HUES48 (cell line): Measurements from ENCODE around the gene CCDC91.

Source experiments
- H3K27ac ChIP-seq: one replicate; pipeline ENCODE4 v1.7.0; 2013; ENCODE audit warnings: low read depth, low read length, inconsistent platforms
- H3K27me3 ChIP-seq: 2 replicates; pipeline ENCODE4 v1.6.1; 2013; ENCODE audit warnings: mild to moderate bottlenecking, low read length; ENCODE audit not compliant: control insufficient read depth, insufficient read depth
- H3K36me3 ChIP-seq: 2 replicates; pipeline ENCODE4 v1.6.1; 2013; ENCODE audit warnings: low read length; ENCODE audit not compliant: control insufficient read depth, insufficient read depth
- H3K4me1 ChIP-seq: 2 replicates; pipeline ENCODE4 v1.6.1; 2013; ENCODE audit warnings: mild to moderate bottlenecking, low read length; ENCODE audit not compliant: control insufficient read depth, insufficient read depth
- H3K4me3 ChIP-seq: 2 replicates; pipeline ENCODE4 v1.5.1; 2013; ENCODE audit warnings: mild to moderate bottlenecking, low read depth, low read length
- H3K9ac ChIP-seq: 2 replicates; pipeline ENCODE4 v1.6.1; 2013; ENCODE audit warnings: mild to moderate bottlenecking, low read depth, low read length, moderate library complexity
- H3K9me3 ChIP-seq: 2 replicates; pipeline ENCODE4 v1.6.1; 2013; ENCODE audit warnings: low read length; ENCODE audit not compliant: control insufficient read depth, insufficient read depth

CCDC91 gene

GRCh38 chr12:28290262-28290661, 100.0 kb downstream of the CCDC91 start:
- Histone ChIP-seq H3K27me3 (no peaks in the 10 kb centered on the region), H3K4me3 (no peak overlapping the region), H3K9me3 (peaks cover 7% of the 10 kb centered on the region; the same call in 1 of the 2 replicates), H3K4me1 (peaks cover 13% of the 10 kb centered on the region), H3K9ac (no peak overlapping the region), H3K27ac (no peak overlapping the region), H3K36me3 (no peaks in the 10 kb centered on the region)

GRCh38 chr12:28292699-28293098, 102.4 kb downstream of the CCDC91 start:
- Histone ChIP-seq H3K36me3 (no peaks in the 10 kb centered on the region), H3K4me3 (no peak overlapping the region), H3K27me3 (no peaks in the 10 kb centered on the region), H3K9me3 (peaks cover 7% of the 10 kb centered on the region; the same call in 1 of the 2 replicates), H3K9ac (no peak overlapping the region), H3K4me1 (peaks cover 13% of the 10 kb centered on the region), H3K27ac (no peak overlapping the region)

- Histone ChIP-seq H3K27ac (no peak overlapping the region), H3K9me3 (peaks cover 7% of the 10 kb centered on the region; the same call in 1 of the 2 replicates), H3K4me1 (peaks cover 20% of the 10 kb centered on the region), H3K9ac (no peak overlapping the region), H3K4me3 (no peak overlapping the region), H3K36me3 (no peaks in the 10 kb centered on the region), H3K27me3 (no peaks in the 10 kb centered on the region)
These were observed 104.0 kb downstream of the CCDC91 start for GRCh38 chr12:28294300-28294699.

GRCh38 chr12:28296287-28296686, 106.0 kb downstream of the CCDC91 start:
- H3K9me3 ChIP-seq: no peaks in the 10 kb centered on the region
- no peaks in the 10 kb centered on the region for H3K27me3 ChIP-seq
- no peak overlapping the region for H3K4me3 ChIP-seq
- H3K36me3 ChIP-seq: no peaks in the 10 kb centered on the region
- H3K4me1 ChIP-seq: peaks cover 20% of the 10 kb centered on the region; the same call in 1 of the 2 replicates
- no peak overlapping the region for H3K27ac ChIP-seq
- H3K9ac ChIP-seq: no peak overlapping the region

- H3K27me3 ChIP-seq: no peaks in the 10 kb centered on the region
- H3K4me1 ChIP-seq: peaks cover 10% of the 10 kb centered on the region; the same call in 1 of the 2 replicates
- no peak overlapping the region for H3K4me3 ChIP-seq
- no peak overlapping the region for H3K9ac ChIP-seq
- peaks cover 8% of the 10 kb centered on the region for H3K36me3 ChIP-seq
- H3K27ac ChIP-seq: no peak overlapping the region
- H3K9me3 ChIP-seq: no peaks in the 10 kb centered on the region
These were observed 112.9 kb downstream of the CCDC91 start for GRCh38 chr12:28303192-28303591.

- H3K27ac ChIP-seq: no peak overlapping the region
- H3K27me3 ChIP-seq: no peaks in the 10 kb centered on the region
- H3K36me3 ChIP-seq: peaks cover 8% of the 10 kb centered on the region
- no peaks in the 10 kb centered on the region for H3K9me3 ChIP-seq
- H3K9ac ChIP-seq: no peak overlapping the region
- no peak overlapping the region for H3K4me3 ChIP-seq
- H3K4me1 ChIP-seq: peaks cover 4% of the 10 kb centered on the region; the same call in 1 of the 2 replicates
These were observed 116.3 kb downstream of the CCDC91 start for GRCh38 chr12:28306535-28306934.

GRCh38 chr12:28308891-28309290, 118.6 kb downstream of the CCDC91 start:
- Histone ChIP-seq H3K27ac (no peak overlapping the region), H3K36me3 (peaks cover 8% of the 10 kb centered on the region), H3K27me3 (no peaks in the 10 kb centered on the region), H3K9me3 (no peaks in the 10 kb centered on the region), H3K9ac (no peak overlapping the region), H3K4me1 (peaks cover 8% of the 10 kb centered on the region; the same call in 1 of the 2 replicates), H3K4me3 (no peak overlapping the region)

- no peak overlapping the region for H3K4me3 ChIP-seq
- no peaks in the 10 kb centered on the region for H3K27me3 ChIP-seq
- H3K9ac ChIP-seq: no peak overlapping the region
- H3K27ac ChIP-seq: no peak overlapping the region
- peaks cover 4% of the 10 kb centered on the region for H3K9me3 ChIP-seq
- H3K4me1 ChIP-seq: peaks cover 8% of the 10 kb centered on the region; the same call in 1 of the 2 replicates
- no peaks in the 10 kb centered on the region for H3K36me3 ChIP-seq
These were observed 123.4 kb downstream of the CCDC91 start for GRCh38 chr12:28313631-28314030.

- Histone ChIP-seq H3K27ac (no peak overlapping the region), H3K9me3 (peaks cover 4% of the 10 kb centered on the region), H3K4me1 (peaks cover 8% of the 10 kb centered on the region; the same call in 1 of the 2 replicates), H3K4me3 (no peak overlapping the region), H3K27me3 (no peaks in the 10 kb centered on the region), H3K9ac (no peak overlapping the region), H3K36me3 (no peaks in the 10 kb centered on the region)
These were observed 125.8 kb downstream of the CCDC91 start for GRCh38 chr12:28316049-28316448.

GRCh38 chr12:28318273-28318672, 128.0 kb downstream of the CCDC91 start:
- H3K27me3 ChIP-seq: no peaks in the 10 kb centered on the region
- no peak overlapping the region for H3K4me3 ChIP-seq
- peaks cover 4% of the 10 kb centered on the region for H3K9me3 ChIP-seq
- no peak overlapping the region for H3K9ac ChIP-seq
- H3K36me3 ChIP-seq: no peaks in the 10 kb centered on the region
- H3K4me1 ChIP-seq: no peaks in the 10 kb centered on the region
- no peak overlapping the region for H3K27ac ChIP-seq

GRCh38 chr12:28320353-28320752, 130.1 kb downstream of the CCDC91 start:
- Histone ChIP-seq H3K36me3 (no peaks in the 10 kb centered on the region), H3K27ac (no peak overlapping the region), H3K9me3 (peaks cover 4% of the 10 kb centered on the region), H3K27me3 (no peaks in the 10 kb centered on the region), H3K9ac (no peak overlapping the region), H3K4me1 (no peaks in the 10 kb centered on the region), H3K4me3 (no peak overlapping the region)

GRCh38 chr12:28327722-28328121, 137.5 kb downstream of the CCDC91 start:
- Histone ChIP-seq H3K27me3 (no peaks in the 10 kb centered on the region), H3K36me3 (no peaks in the 10 kb centered on the region), H3K9me3 (no peaks in the 10 kb centered on the region), H3K4me1 (no peaks in the 10 kb centered on the region), H3K27ac (no peak overlapping the region), H3K4me3 (no peak overlapping the region), H3K9ac (no peak overlapping the region)
